HEK293T (cell line): ENCODE results near the gene ENHO.

Experiments
- CTBP1 ChIP-seq: fragments of 450-650 bp; IDR thresholded peaks from 2 replicates; pipeline ENCODE4 v1.6.1; 2016; ENCODE audit warnings: borderline replicate concordance
- ELF4 ChIP-seq: fragments of 450-650 bp; IDR thresholded peaks from 2 replicates; pipeline ENCODE4 v1.6.1; 2017; ENCODE audit warnings: antibody characterized with exemption

- TF ChIP-seq CTBP1 (no peak), ELF4 (no peak)
Measured at GRCh38 chr9:34565856-34566255, 43.1 kb upstream of the ENHO start.
